Ovary (tissue), 3 donors: Measurements from ENCODE around the gene ADISSP.

Source experiments
- CTCF ChIP-seq, 3 donors: fragments of 450-650 bp in 2 of 3; fragments of 200-600 bp in 1 of 3; IDR thresholded peaks; one replicate each; pipeline versions ENCODE4 v1.5.1 to v1.8.0; 2016 to 2022; ENCODE audit warnings: antibody characterized with exemption in 3 of 3, mild to moderate bottlenecking in 1 of 3
- EP300 ChIP-seq: sonication (generic); formaldehyde crosslinking; IDR thresholded peaks from one replicate; pipeline ENCODE4 v1.6.1; 2017; ENCODE audit warnings: antibody characterized with exemption
- POLR2A ChIP-seq: fragments of 450-650 bp; IDR thresholded peaks from one replicate; pipeline ENCODE4 v1.6.1; 2017; ENCODE audit warnings: antibody characterized with exemption, mild to moderate bottlenecking, moderate library complexity
- donor health status: DM: no; HTN: no; CAD: no.

- TF ChIP-seq CTCF (IDR thresholded peaks at IDR 0.05) (no peak), EP300 (no peak), POLR2A (no peak)
Measured at GRCh38 chr20:3755269-3755668, 12.3 kb downstream of the ADISSP start.
